Loucy (cell line): Measurements from ENCODE around the gene FAM114A2.

Experiments
- H2AFZ ChIP-seq: fragments of 200-600 bp; sonication (generic); 2 replicates; pipeline ENCODE4 v1.6.0; 2016; ENCODE audit warnings: antibody characterized with exemption, mild to moderate bottlenecking, low read length, moderate library complexity
- H3F3A ChIP-seq: fragments of 200-600 bp; 2 replicates; pipeline ENCODE4 v1.6.0; 2016; ENCODE audit warnings: antibody characterized with exemption, low read depth, mild to moderate bottlenecking
- H3K27me3 ChIP-seq: fragments of 200-600 bp; sonication (generic); 2 replicates; pipeline ENCODE4 v1.6.1; 2014; ENCODE audit warnings: low read length, mild to moderate bottlenecking; ENCODE audit not compliant: insufficient read depth, poor library complexity, severe bottlenecking
- H3K36me3 ChIP-seq: fragments of 200-600 bp; sonication (generic); 2 replicates; pipeline ENCODE4 v1.6.1; 2016; ENCODE audit warnings: low read length; ENCODE audit not compliant: insufficient read depth
- H3K4me1 ChIP-seq: fragments of 200-600 bp; sonication (generic); 2 replicates; pipeline ENCODE4 v1.5.1; 2014; ENCODE audit warnings: low read length, mild to moderate bottlenecking; ENCODE audit not compliant: insufficient read depth, poor library complexity, severe bottlenecking
- H3K4me2 ChIP-seq: fragments of 200-600 bp; sonication (generic); 2 replicates; pipeline ENCODE4 v1.6.0; 2014; ENCODE audit warnings: antibody characterized with exemption, low read length, low read depth, mild to moderate bottlenecking; ENCODE audit not compliant: poor library complexity, severe bottlenecking
- H3K4me3 ChIP-seq: fragments of 200-600 bp; sonication (generic); 2 replicates; pipeline ENCODE4 v1.5.1; 2014; ENCODE audit warnings: low read length, mild to moderate bottlenecking, mixed read lengths; ENCODE audit not compliant: poor library complexity, severe bottlenecking
- H3K79me2 ChIP-seq: fragments of 200-600 bp; sonication (generic); 2 replicates; pipeline ENCODE4 v1.6.1; 2014; ENCODE audit warnings: low read length; ENCODE audit not compliant: insufficient read depth
- H3K9ac ChIP-seq: fragments of 200-600 bp; sonication (generic); 2 replicates; pipeline ENCODE4 v1.6.0; 2014; ENCODE audit warnings: mild to moderate bottlenecking, low read depth, low read length, moderate library complexity; ENCODE audit not compliant: poor library complexity, severe bottlenecking
- H3K9me2 ChIP-seq: fragments of 200-600 bp; sonication (generic); replicated peaks from 2 replicates; pipeline ENCODE4 v1.6.1; 2016; ENCODE audit warnings: low read depth, low read length, mixed read lengths
- H3K9me3 ChIP-seq: fragments of 200-600 bp; sonication (generic); 2 replicates; pipeline ENCODE4 v1.6.1; 2014; ENCODE audit warnings: mild to moderate bottlenecking, antibody characterized with exemption, low read length, low read depth; ENCODE audit not compliant: insufficient read depth
- H4K20me1 ChIP-seq: fragments of 200-600 bp; sonication (generic); 2 replicates; pipeline ENCODE4 v1.6.0; 2014; ENCODE audit warnings: antibody characterized with exemption, low read length, mild to moderate bottlenecking; ENCODE audit not compliant: insufficient read depth, poor library complexity, severe bottlenecking
- EZH2phosphoT487 ChIP-seq: fragments of 200-600 bp; IDR thresholded peaks from 2 replicates; pipeline ENCODE4 v1.6.1; 2018; ENCODE audit warnings: antibody characterized with exemption, mild to moderate bottlenecking, moderate library complexity, borderline replicate concordance
- TF ChIP-seq, protein P1 (sequence below): fragments of 200-600 bp; sonication (generic); conservative IDR thresholded peaks from 2 replicates; pipeline ENCODE4 v1.5.1; 2014; ENCODE audit warnings: mild to moderate bottlenecking, antibody characterized with exemption, low read length

The FAM114A2 gene

GRCh38 chr5:153959134-153959957, 79.4 kb downstream of the FAM114A2 start:
- no peaks in the 10 kb centered on the region for H3K79me2 ChIP-seq
- H3K9me2 ChIP-seq = no peaks in the 10 kb centered on the region
- TF ChIP-seq, protein P1, sequence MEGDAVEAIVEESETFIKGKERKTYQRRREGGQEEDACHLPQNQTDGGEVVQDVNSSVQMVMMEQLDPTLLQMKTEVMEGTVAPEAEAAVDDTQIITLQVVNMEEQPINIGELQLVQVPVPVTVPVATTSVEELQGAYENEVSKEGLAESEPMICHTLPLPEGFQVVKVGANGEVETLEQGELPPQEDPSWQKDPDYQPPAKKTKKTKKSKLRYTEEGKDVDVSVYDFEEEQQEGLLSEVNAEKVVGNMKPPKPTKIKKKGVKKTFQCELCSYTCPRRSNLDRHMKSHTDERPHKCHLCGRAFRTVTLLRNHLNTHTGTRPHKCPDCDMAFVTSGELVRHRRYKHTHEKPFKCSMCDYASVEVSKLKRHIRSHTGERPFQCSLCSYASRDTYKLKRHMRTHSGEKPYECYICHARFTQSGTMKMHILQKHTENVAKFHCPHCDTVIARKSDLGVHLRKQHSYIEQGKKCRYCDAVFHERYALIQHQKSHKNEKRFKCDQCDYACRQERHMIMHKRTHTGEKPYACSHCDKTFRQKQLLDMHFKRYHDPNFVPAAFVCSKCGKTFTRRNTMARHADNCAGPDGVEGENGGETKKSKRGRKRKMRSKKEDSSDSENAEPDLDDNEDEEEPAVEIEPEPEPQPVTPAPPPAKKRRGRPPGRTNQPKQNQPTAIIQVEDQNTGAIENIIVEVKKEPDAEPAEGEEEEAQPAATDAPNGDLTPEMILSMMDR = no peak
- TF ChIP-seq EZH2phosphoT487 = no peak
- no peak overlapping the region for H3K9ac ChIP-seq
- H4K20me1 ChIP-seq = no peaks in the 10 kb centered on the region
- 0 out of 2 replicates have a peak overlapping the region, but pooled peaks have one; percentile 36 for H2AFZ ChIP-seq
- peaks cover 15% of the 10 kb centered on the region for H3K4me1 ChIP-seq
- no peaks in the 10 kb centered on the region for H3K36me3 ChIP-seq
- H3K9me3 ChIP-seq = no peaks in the 10 kb centered on the region
- H3K4me2 ChIP-seq = no peak overlapping the region
- H3F3A ChIP-seq = no peaks in the 10 kb centered on the region
- no peaks in the 10 kb centered on the region for H3K27me3 ChIP-seq
- H3K4me3 ChIP-seq = no peak overlapping the region

DNA sequence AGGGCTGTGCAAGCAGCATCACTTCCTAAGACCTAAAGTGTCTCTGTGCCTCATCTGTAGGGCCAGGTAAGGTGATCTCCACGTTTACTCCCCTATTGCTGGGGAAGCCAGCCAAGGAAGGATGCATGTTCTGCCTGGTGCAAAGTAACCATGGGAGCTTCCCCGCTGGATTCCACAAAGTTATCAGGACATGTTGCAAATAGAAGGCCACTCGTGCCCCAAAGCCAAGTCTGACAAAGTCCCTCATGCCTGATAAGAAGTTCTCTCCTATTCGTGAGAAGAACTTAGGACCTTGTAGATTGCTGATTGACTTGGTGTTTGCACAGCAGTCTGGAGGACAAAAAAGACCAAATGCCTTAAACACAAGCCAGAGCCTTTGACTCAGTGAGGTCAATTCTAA, 81.5 kb downstream of the FAM114A2 start:
- H3K9me2 ChIP-seq = no peaks in the 10 kb centered on the region
- H3K9me3 ChIP-seq = no peaks in the 10 kb centered on the region
- no peak overlapping the region for H3K4me2 ChIP-seq
- no peaks in the 10 kb centered on the region for H3K79me2 ChIP-seq
- no peak overlapping the region for H2AFZ ChIP-seq
- no peak overlapping the region for H3K9ac ChIP-seq
- no peak overlapping the region for H3K4me3 ChIP-seq
- H3K27me3 ChIP-seq = no peaks in the 10 kb centered on the region
- TF ChIP-seq EZH2phosphoT487 = no peak
- TF ChIP-seq, protein P1 = no peak
- H3F3A ChIP-seq = no peaks in the 10 kb centered on the region
- peaks cover 15% of the 10 kb centered on the region for H3K4me1 ChIP-seq
- no peaks in the 10 kb centered on the region for H4K20me1 ChIP-seq
- no peaks in the 10 kb centered on the region for H3K36me3 ChIP-seq

DNA sequence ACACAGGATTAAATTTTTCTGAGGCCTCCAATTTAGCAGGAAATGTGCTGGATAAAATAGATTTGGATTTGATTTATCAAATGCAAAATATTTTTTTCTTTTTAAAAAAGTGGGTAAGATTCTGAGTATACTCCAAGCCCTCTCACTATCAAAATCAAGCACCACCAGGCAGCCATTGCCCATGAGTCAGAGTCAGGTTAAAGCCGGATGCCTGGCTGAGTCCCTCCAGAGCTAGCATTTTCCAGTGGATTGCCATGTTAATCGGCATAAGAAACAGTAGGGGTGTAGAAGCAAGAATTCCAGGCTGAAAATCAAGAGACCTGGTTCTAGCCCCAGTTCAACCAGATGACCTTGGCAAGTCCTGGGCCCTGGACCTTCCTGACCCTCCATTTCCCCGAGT, 85.3 kb downstream of the FAM114A2 start:
- Histone ChIP-seq H4K20me1 (no peaks in the 10 kb centered on the region), H3K9me2 (no peaks in the 10 kb centered on the region), H3K79me2 (no peaks in the 10 kb centered on the region), H3K4me1 (no peaks in the 10 kb centered on the region), H3K9ac (no peak overlapping the region), H3F3A (no peaks in the 10 kb centered on the region), H2AFZ (no peak overlapping the region), H3K4me3 (no peak overlapping the region), H3K27me3 (no peaks in the 10 kb centered on the region), H3K4me2 (no peak overlapping the region), H3K9me3 (no peaks in the 10 kb centered on the region), H3K36me3 (no peaks in the 10 kb centered on the region)
- no peak for TF ChIP-seq EZH2phosphoT487
- TF ChIP-seq, protein P1 = no peak
